HG02571 (cell line): ENCODE results near the gene CAMKMT.
"Not testable (repeated sequence)": the region's sequence is repeated elsewhere in the genome, so short reads cannot be mapped to it uniquely, and the experiment has no call there.

ENCODE experiments used
- ATAC-seq: cut with Tn5 transposase; IDR thresholded peaks from one replicate; pipeline ENCODE4 v1.9.1; 2021; ENCODE audit warnings: mild to moderate bottlenecking, moderate library complexity; ENCODE audit not compliant: unreplicated experiment

The CAMKMT gene

GRCh38 chr2:44580875-44581515 is 219.2 kb downstream of the CAMKMT start:
- no peak for ATAC-seq

- ATAC-seq: no peak
These were observed 220.7 kb downstream of the CAMKMT start for GRCh38 chr2:44582363-44583008.

- not testable (repeated sequence) for ATAC-seq
These were observed 233.9 kb downstream of the CAMKMT start for GRCh38 chr2:44595615-44596014.

GRCh38 chr2:44596537-44597320 is 235.0 kb downstream of the CAMKMT start:
- peak; percentile 70 for ATAC-seq

- no peak for ATAC-seq
These were observed 236.8 kb downstream of the CAMKMT start for GRCh38 chr2:44598330-44599119.

- ATAC-seq: no peak
These were observed 237.4 kb downstream of the CAMKMT start for GRCh38 chr2:44599130-44599529.

- no peak for ATAC-seq
These were observed 240.7 kb downstream of the CAMKMT start for GRCh38 chr2:44602446-44602845.

- ATAC-seq: no peak
These were observed 243.8 kb downstream of the CAMKMT start for GRCh38 chr2:44605511-44605910.

- no peak for ATAC-seq
These were observed 250.5 kb downstream of the CAMKMT start for GRCh38 chr2:44612276-44612675.

GRCh38 chr2:44614940-44615339 is 253.2 kb downstream of the CAMKMT start:
- ATAC-seq: no peak

- no peak for ATAC-seq
These were observed 254.3 kb downstream of the CAMKMT start for GRCh38 chr2:44615950-44616518.

- peak; percentile 53 for ATAC-seq
These were observed 255.0 kb downstream of the CAMKMT start for GRCh38 chr2:44616667-44617155.

- no peak for ATAC-seq
These were observed 256.7 kb downstream of the CAMKMT start for GRCh38 chr2:44618251-44619023.

GRCh38 chr2:44620189-44620990 is 258.6 kb downstream of the CAMKMT start:
- no peak for ATAC-seq

GRCh38 chr2:44623622-44624351 is 262.0 kb downstream of the CAMKMT start:
- no peak for ATAC-seq

- ATAC-seq: no peak
These were observed 266.6 kb downstream of the CAMKMT start for GRCh38 chr2:44628297-44628696.

- no peak for ATAC-seq
These were observed 271.4 kb downstream of the CAMKMT start for GRCh38 chr2:44632931-44633689.

- ATAC-seq: no peak
These were observed 274.0 kb downstream of the CAMKMT start for GRCh38 chr2:44635725-44636124.
